ENCODE results near the gene TFF2.

TFF2 gene

DNA sequence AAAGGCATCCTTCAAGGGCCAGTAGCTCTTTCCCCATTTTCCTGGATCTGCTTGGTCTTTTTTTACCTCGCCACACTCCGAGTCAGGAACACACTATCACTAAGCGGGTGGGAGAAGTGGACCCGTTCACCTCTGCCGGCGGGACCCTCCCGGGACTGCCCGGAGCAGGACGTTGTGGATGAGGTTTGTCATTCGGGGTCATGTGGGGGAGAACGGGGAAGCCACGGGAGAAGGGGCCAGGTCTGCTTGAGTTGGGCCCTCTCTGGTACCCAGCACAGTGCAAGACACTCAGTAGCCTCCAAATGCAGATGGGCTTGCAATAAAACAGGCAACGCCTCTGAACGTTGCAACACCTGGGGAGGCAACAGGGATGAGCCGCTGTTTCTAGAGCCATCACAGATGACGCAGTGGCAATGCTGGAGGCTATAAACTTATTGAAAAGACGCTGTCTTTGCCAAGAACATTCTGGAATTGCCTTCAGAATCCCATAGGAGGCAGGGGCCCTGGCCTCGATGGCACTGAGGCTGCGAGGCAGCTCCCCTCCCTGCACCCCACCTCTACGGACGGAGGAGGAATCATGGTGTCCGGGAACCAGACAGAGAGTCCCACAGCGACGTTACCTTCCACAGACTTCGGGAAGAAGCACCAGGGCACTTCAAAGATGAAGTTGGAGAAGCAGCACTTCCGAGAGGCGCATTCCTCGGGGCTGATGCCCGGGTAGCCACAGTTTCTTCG lies 3.8 kb downstream of the TFF2 start:
- no peak for DNase-seq

- no peak for DNase-seq
Measured at GRCh38 chr21:42346441-42346840, 4.4 kb downstream of the TFF2 start.

- DNase-seq = peak in 1 of 51 donors; percentile 4
Measured at GRCh38 chr21:42344631-42345030, 6.2 kb downstream of the TFF2 start.

GRCh38 chr21:42343963-42344510 lies 6.8 kb downstream of the TFF2 start:
- DNase-seq = no peak

GRCh38 chr21:42343556-42343955 lies 7.2 kb downstream of the TFF2 start:
- no peak for DNase-seq

- no peak for DNase-seq
Measured at GRCh38 chr21:42343101-42343500, 7.7 kb downstream of the TFF2 start.

GRCh38 chr21:42341776-42342542 lies 8.8 kb downstream of the TFF2 start:
- no peak for DNase-seq

DNA sequence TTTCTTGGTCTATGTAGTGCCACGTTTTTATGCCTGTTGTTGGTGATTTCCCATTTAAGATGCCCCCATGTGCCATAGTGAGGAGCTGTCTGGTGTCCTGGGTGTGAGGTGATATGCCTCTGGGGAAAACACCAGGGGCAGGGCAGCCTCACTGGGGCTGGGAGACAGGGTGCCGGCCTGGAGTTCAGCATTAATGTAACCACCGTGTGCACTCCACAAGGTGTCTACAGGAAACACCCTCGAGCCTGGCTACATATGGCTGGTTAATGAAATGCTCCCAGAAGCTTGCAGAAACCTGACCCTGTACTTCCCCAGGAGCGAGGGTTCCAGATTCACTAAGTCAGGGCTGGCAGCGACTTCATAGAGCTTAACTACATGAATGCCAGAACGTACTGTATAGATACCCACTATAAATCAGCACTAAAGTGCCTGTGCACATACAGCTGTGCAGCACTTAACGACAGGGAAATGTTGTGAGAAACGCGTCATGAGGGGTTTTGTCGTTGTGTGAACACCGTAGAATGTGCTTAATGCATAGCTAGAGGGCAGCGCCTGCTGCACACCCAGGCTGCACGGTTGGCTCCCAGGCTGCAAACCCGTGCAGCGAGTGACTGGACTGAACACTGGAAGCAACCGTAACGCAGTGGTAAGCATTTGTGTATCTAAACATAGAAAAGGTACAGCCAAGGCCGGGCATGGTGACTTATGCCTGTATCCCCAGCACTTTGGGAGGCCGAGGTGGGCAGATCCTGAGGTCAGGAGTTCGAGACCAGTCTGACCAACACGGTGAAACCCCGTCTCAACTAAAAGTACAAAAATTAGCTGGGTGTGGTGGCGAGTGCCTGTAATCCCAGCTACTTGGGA lies 10.4 kb downstream of the TFF2 start:
- no peak for DNase-seq

DNA sequence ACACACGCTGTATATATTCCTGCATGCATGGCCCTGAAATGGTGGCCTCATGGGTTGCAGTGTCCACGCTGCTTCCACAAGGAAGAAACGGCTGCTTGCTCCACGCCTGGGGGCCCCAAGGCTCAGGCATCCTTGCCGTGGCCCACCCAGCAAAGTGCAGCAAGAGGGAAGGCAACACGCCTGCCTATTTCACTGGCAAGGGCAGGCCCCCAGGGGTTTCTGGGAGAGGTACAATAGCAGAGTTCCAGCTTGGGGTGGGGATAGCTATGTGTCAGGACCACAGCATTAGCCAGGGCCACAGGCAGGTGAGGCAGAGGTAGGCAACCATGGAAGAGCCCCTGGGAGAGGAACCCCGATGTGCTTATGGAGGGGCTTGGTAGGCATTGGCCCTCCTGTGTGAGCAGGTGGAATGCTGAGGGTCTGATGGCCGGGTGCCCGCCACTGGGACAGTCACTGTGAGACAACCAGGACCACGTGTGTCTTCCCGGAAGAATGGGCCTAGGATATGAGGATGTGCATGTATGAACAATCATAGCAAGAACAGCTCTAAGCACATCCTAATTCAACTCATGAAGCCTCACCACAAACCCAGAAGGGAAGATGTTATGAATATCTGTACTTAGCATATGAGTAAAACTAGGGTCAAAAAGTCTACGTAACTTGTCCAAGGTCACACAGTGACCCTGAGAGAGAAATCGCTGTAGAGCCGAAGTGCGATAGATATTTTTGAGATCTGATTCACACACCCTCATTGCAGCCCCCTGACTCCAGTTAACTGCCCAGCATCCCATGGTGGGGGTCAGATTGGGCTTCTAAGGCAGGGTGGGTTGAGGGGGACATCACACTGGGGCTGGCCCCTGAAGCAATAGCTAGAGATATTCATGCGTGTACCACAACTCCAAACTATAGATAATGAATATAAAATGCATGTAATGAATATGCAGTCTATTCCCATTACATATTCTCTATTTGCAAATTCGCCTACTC lies 11.8 kb downstream of the TFF2 start:
- no peak for DNase-seq

DNA sequence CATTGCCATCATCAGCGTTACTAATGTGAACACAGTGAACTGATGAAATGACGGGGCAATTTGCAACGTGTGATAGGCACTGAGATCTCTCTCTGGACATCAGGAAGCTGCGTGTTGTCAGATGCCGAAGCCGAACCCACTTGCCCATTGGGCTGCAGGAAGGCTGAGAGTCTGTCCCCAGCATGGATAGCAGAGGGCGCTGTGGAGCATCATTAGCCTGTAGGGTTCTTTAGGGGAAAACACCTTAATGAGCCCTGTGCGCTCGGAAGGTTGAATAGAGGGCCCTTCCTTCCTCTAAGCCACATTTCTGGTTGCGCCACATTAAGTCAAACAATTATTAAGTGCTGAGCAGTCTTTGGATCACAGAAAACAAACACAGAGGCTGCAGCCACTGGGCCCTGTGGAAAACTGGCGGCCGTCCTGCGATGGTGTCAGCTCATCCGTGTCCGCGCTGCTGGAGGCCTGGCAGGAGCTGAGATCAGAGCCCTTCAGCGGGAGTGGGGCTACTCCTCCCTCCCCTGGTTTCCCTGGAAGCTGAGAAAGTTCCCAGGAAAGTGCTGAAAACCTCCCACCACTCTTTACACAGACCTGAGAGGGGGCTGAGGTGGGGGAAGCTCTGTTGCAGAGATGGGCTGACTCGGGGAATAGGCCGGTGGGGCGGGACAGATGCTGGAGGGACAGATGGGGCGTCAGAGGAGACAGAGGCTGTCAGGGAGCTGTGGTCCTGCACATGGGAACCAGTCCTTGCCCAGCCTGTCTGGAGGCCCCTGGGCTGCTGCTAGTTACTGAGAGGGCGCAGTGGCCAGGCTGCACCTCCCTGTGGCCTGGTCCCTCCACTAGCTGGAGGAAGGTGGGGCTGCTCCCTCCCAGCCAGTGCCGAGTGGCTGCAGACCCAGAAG lies 12.7 kb downstream of the TFF2 start:
- peak in 38 of 51 donors; percentile 11 to 76 (median 40) for DNase-seq

GRCh38 chr21:42337276-42337675 lies 13.5 kb downstream of the TFF2 start:
- DNase-seq = no peak

DNA sequence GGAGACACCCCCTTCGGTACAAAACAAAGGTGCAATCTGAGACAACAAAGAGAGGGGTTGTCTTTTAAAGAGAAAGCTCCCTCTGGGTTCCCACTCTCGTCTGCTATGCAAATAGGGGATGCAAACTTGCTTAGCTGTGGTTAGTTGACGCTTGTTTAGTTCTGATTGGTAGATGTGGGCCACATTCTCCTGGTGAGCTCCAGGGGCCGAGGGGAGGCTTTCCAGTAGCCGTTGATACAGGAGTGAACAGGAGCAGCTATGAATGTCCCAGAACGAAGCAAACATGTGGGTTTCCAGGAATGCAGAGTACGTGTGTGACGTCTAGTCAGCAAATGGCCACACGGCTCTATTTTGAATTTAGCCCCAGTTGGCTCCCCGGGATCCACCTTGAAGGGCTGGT lies 14.7 kb downstream of the TFF2 start:
- DNase-seq = no peak

DNA sequence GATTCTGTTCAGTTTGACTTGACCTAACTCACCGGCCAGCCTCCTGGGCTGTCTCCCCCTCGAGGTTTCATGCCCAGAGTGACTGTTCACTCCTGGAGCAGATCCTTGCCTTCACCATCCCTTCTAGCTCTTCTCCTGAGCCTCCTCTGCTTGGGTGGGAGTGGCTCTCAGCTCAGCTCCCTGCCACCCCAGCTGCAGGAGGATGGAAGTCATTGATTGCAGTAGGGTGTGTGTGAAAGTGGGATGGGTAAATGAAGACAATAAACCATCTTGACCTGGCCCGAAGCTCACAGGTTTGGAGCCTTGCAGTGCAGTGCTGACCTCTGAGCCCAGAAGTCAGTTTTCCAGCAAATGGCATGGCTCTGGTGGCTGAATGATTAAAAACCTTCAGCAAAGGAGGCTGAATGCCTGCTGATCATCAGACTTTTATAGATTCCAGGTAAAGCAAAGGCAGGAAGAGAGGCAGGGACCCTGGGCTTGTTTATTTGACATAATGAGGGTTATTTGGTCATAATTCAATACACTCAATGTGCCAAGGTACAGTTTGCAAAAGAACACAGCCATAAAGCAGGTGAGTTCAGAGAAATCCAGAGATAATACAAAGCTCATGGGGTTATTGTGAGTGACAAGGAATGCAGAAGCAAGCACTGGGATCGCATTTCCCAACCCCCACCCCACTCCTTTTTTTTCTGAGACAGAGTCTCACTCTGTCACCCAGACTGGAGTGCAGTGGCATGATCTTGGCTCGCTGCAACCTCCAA lies 18.1 kb downstream of the TFF2 start:
- DNase-seq = no peak

- no peak for DNase-seq
Measured at GRCh38 chr21:42331660-42332059, 19.1 kb downstream of the TFF2 start.

DNA sequence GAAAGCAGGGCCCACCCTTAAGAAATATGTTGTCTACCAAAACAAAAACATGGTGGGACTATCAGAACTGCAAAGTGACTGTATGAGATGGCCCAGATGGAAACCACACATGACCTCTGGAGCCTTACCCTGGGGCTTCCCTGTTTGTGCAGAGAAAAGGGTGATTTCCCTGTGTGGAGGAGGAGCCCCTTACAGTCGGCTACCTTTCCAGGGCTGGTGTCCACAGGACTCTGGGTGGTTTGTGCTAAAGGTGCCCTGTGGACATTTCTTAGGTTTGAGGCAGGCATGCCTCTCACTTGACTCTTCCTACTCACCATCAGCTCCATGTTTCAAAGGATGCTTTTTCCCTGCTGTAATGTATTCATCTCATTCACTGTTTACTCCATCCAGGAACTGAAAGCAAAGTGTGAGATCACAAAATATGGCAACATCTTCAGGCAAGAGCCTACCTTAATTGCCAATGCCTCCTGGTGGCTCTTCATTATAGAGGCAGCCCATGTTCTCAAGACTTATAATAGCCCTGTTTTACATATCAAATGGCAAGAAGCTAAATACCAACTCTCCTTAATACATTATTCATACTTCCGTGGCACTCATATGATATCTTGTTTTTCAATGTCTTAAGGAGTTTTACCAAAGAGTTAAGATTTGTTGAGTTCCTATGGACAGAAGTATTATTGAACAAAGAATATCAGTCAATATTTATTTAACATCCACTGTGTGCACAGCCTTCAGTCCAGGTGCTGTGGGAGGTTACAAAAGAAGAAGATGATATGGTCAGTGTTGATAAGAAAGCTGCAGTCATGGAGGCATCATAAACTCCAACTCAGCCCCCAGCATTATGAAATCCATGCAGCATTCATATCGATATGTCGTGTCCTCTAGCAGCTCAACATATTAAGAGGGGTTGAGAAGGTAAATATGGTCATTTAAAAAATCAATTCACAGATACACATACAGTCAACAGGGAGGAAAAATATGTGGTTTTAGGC lies 20.1 kb downstream of the TFF2 start:
- DNase-seq = no peak

DNA sequence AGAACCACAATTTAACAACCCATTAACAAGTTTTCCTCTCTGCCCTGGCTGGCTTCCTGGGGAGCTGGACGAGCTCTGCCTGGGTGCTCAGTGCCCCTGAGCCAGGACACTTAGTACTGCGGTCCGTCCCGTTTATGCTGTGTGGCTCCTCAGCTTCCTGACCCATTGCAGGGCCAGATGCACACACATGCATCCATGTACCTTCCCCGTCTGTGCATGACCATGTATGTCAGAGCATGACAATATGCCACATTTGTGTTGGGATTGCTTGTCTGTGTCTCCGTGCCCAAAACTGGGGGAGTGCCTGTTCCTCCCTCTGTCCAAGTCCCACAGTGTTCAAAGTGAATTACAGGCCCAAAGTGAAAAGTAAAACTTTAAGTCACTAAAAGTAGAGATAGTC lies 25.9 kb downstream of the TFF2 start:
- DNase-seq = no peak

GRCh38 chr21:42321845-42322244 lies 28.9 kb downstream of the TFF2 start:
- DNase-seq = no peak

Data from hypothalamus (tissue), 51 donors.